Measurements from ENCODE around the gene EIF4G3.
A peak's percentile ranks its signal among the peaks of the same experiment; 100 is the strongest.
"Not testable (repeated sequence)": the region's sequence is repeated elsewhere in the genome, so short reads cannot be mapped to it uniquely, and the experiment has no call there.

The EIF4G3 gene

DNA sequence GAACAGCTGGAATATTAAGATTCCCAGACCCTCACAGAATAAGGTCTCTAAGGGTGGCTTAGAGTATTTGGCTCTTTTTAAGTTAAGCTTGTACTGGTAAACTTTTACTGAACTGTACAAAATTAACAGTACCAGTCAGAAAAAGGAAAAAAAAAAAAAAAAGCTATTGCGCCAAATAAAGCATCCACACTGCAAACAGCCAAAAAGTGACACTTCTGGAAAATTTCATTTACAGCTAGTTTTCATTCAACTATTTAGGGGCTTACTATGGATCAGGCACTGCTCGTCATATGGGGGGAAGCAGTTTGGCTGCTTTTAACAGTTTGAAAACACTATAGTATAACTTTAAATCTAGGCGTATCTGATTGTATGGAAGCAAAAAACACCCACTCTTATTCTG, 139.6 kb downstream of the EIF4G3 start:
- Histone ChIP-seq H3K36me3 (ENCODE audit: insufficient read depth, low read length) (peaks cover 20% of the 10 kb centered on the region), H3K9ac (ENCODE audit: insufficient read length) (no peak overlapping the region), H3K4me3 (no peak overlapping the region), H3K27ac (no peak overlapping the region), H3K9me3 (ENCODE audit: low read depth, low read length) (no peaks in the 10 kb centered on the region)
- no peak for TF ChIP-seq FOXP2 (optimal IDR thresholded peaks at IDR 0.05; ENCODE audit: control extremely low read depth, extremely low read length, insufficient read depth)
- no peak for TF ChIP-seq EZH2 (IDR thresholded peaks at IDR 0.05)
- no peak for TF ChIP-seq POLR2AphosphoS5 (IDR thresholded peaks at IDR 0.05; ENCODE audit: borderline replicate concordance, low read depth, low read length)
- DNase-seq (ENCODE audit: low read depth, low spot score) = no peak

GRCh38 chr1:21035794-21036193, 140.9 kb downstream of the EIF4G3 start:
- Histone ChIP-seq H3K4me3 (no peak overlapping the region), H3K9me3 (ENCODE audit: low read depth, low read length) (no peaks in the 10 kb centered on the region)
- TF ChIP-seq POLR2AphosphoS5 (IDR thresholded peaks at IDR 0.05; ENCODE audit: borderline replicate concordance, low read depth, low read length) = no peak
- no peak for TF ChIP-seq EZH2 (IDR thresholded peaks at IDR 0.05)
- no peak for TF ChIP-seq FOXP2 (optimal IDR thresholded peaks at IDR 0.05; ENCODE audit: control extremely low read depth, extremely low read length, insufficient read depth)

GRCh38 chr1:21034725-21035628, 141.7 kb downstream of the EIF4G3 start:
- no peak overlapping the region for H3K27ac ChIP-seq
- TF ChIP-seq POLR2AphosphoS5 (IDR thresholded peaks at IDR 0.05; ENCODE audit: borderline replicate concordance, low read depth, low read length) (no peak), FOXP2 (optimal IDR thresholded peaks at IDR 0.05; ENCODE audit: control extremely low read depth, extremely low read length, insufficient read depth) (no peak), EZH2 (IDR thresholded peaks at IDR 0.05) (no peak)
- H3K4me3 ChIP-seq = no peak overlapping the region
- no peaks in the 10 kb centered on the region for H3K9me3 ChIP-seq (ENCODE audit: low read depth, low read length)
- peaks cover 18% of the 10 kb centered on the region for H3K36me3 ChIP-seq (ENCODE audit: insufficient read depth, low read length)
- no peak overlapping the region for H3K9ac ChIP-seq (ENCODE audit: insufficient read length)
- no peak for DNase-seq (ENCODE audit: low read depth, low spot score)

More at GRCh38 chr1:21035794-21036193, 140.9 kb downstream of the EIF4G3 start:
- H3K27ac ChIP-seq = no peak overlapping the region
- no peak for DNase-seq (ENCODE audit: low read depth, low spot score)
- H3K9ac ChIP-seq (ENCODE audit: insufficient read length) = no peak overlapping the region
- peaks cover 18% of the 10 kb centered on the region for H3K36me3 ChIP-seq (ENCODE audit: insufficient read depth, low read length)

DNA sequence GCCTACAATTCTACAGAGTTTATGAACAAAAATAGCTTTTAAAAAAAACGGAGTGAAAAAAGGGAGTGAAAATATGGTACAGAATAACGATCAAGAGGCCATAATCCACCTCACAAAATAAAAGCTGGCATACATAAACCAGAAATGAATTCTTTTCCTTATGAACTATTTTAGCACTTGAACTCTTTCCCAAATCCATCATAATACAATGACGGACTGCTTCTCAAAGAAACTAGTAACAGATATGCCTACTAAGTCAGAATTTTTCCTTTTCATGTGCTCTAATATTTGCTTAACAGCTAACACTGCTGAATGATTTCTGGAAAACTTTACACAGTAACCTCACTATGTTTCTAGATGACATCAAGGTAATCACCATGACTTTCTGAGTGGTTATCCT, 144.0 kb downstream of the EIF4G3 start:
- DNase-seq (ENCODE audit: low read depth, low spot score) = no peak
- H3K4me3 ChIP-seq = no peak overlapping the region
- H3K36me3 ChIP-seq (ENCODE audit: insufficient read depth, low read length) = peaks cover 8% of the 10 kb centered on the region
- peak overlapping the region; percentile 29 for H3K27ac ChIP-seq
- no peak overlapping the region for H3K9ac ChIP-seq (ENCODE audit: insufficient read length)
- TF ChIP-seq FOXP2 (optimal IDR thresholded peaks at IDR 0.05; ENCODE audit: control extremely low read depth, extremely low read length, insufficient read depth) = no peak
- no peak for TF ChIP-seq EZH2 (IDR thresholded peaks at IDR 0.05)
- H3K9me3 ChIP-seq (ENCODE audit: low read depth, low read length) = no peaks in the 10 kb centered on the region

- no peak for DNase-seq (ENCODE audit: low read depth, low spot score)
- no peak overlapping the region for H3K27ac ChIP-seq
- no peak overlapping the region for H3K9ac ChIP-seq (ENCODE audit: insufficient read length)
- H3K4me3 ChIP-seq = no peak overlapping the region
- H3K36me3 ChIP-seq (ENCODE audit: insufficient read depth, low read length) = peaks cover 12% of the 10 kb centered on the region; the same call in 1 of the 2 replicates
- H3K9me3 ChIP-seq (ENCODE audit: low read depth, low read length) = no peaks in the 10 kb centered on the region
- TF ChIP-seq FOXP2 (optimal IDR thresholded peaks at IDR 0.05; ENCODE audit: control extremely low read depth, extremely low read length, insufficient read depth) (no peak), POLR2AphosphoS5 (IDR thresholded peaks at IDR 0.05; ENCODE audit: borderline replicate concordance, low read depth, low read length) (no peak), EZH2 (IDR thresholded peaks at IDR 0.05) (no peak)
Observed at GRCh38 chr1:21030181-21030580, 146.5 kb downstream of the EIF4G3 start.

GRCh38 chr1:21028520-21029145, 148.1 kb downstream of the EIF4G3 start:
- no peak overlapping the region for H3K9ac ChIP-seq (ENCODE audit: insufficient read length)
- no peak overlapping the region for H3K4me3 ChIP-seq
- no peak for DNase-seq (ENCODE audit: low read depth, low spot score)
- H3K27ac ChIP-seq = no peak overlapping the region
- no peaks in the 10 kb centered on the region for H3K9me3 ChIP-seq (ENCODE audit: low read depth, low read length)
- TF ChIP-seq POLR2AphosphoS5 (IDR thresholded peaks at IDR 0.05; ENCODE audit: borderline replicate concordance, low read depth, low read length) = no peak
- peaks cover 12% of the 10 kb centered on the region; the same call in 1 of the 2 replicates for H3K36me3 ChIP-seq (ENCODE audit: insufficient read depth, low read length)

DNA sequence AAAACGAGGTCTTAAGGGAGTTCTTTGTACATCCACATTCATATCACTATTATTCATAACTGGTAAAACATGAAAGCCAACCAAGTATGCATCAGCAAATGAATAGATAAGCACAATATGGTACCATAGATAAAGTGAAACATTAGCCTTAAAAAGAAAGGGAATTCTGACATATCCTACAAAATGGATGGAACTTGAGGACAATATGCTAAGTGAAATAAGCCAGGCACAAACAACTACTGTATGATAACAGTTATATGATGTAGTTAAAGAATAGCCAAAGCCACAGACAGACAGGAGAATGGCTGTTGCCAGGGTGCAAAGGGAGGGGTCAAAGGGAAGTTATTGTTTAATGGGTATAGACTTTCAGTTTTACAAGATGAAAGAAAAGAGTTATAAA, 148.9 kb downstream of the EIF4G3 start:
- Histone ChIP-seq H3K27ac (no peak overlapping the region), H3K4me3 (no peak overlapping the region), H3K9ac (ENCODE audit: insufficient read length) (no peak overlapping the region), H3K9me3 (ENCODE audit: low read depth, low read length) (no peaks in the 10 kb centered on the region), H3K36me3 (ENCODE audit: insufficient read depth, low read length) (peaks cover 12% of the 10 kb centered on the region; the same call in 1 of the 2 replicates)
- no peak for DNase-seq (ENCODE audit: low read depth, low spot score)
- no peak for TF ChIP-seq FOXP2 (optimal IDR thresholded peaks at IDR 0.05; ENCODE audit: control extremely low read depth, extremely low read length, insufficient read depth)
- TF ChIP-seq POLR2AphosphoS5 (IDR thresholded peaks at IDR 0.05; ENCODE audit: borderline replicate concordance, low read depth, low read length) = no peak
- TF ChIP-seq EZH2 (IDR thresholded peaks at IDR 0.05) = no peak

- H3K9me3 ChIP-seq (ENCODE audit: low read depth, low read length) = no peaks in the 10 kb centered on the region
- peaks cover 5% of the 10 kb centered on the region; the same call in 1 of the 2 replicates for H3K36me3 ChIP-seq (ENCODE audit: insufficient read depth, low read length)
- no peak overlapping the region for H3K9ac ChIP-seq (ENCODE audit: insufficient read length)
- no peak for DNase-seq (ENCODE audit: low read depth, low spot score)
- H3K27ac ChIP-seq = 0 out of 2 replicates have a peak overlapping the region, but pooled peaks have one; percentile 39
- no peak overlapping the region for H3K4me3 ChIP-seq
- TF ChIP-seq POLR2AphosphoS5 (IDR thresholded peaks at IDR 0.05; ENCODE audit: borderline replicate concordance, low read depth, low read length) (no peak), EZH2 (IDR thresholded peaks at IDR 0.05) (no peak), FOXP2 (optimal IDR thresholded peaks at IDR 0.05; ENCODE audit: control extremely low read depth, extremely low read length, insufficient read depth) (no peak)
Observed at GRCh38 chr1:21024918-21025317, 151.8 kb downstream of the EIF4G3 start.

GRCh38 chr1:21024136-21024896, 152.4 kb downstream of the EIF4G3 start:
- H3K9ac ChIP-seq (ENCODE audit: insufficient read length); H3K9me3 ChIP-seq (ENCODE audit: low read depth, low read length); H3K27ac ChIP-seq; H3K36me3 ChIP-seq (ENCODE audit: insufficient read depth, low read length); DNase-seq (ENCODE audit: low read depth, low spot score); H3K4me3 ChIP-seq: not testable (repeated sequence)

All from SK-N-MC (cell line).